Activated T-helper 2 cell treated with anti-CD3 and anti-CD28 coated beads, Interferon-gamma antibody, Interleukin-2, Interleukin-4, amounts not matched to agents 10 μg/mL and 5 μg/mL and 100 μg/mL, durations not matched to agents 14 hours and 24 hours and 36 hours (primary cell): ENCODE data around the gene GRM7. TPM values are rescaled to one million over a fixed set of nuclear protein-coding genes. Genes with fewer than 3 reads are reported as not detected.

ENCODE experiments used
- DNase-seq: peaks from one replicate; pipeline ENCODE4 v3.0.0; 2021; ENCODE audit warnings: low spot score
- H3K27ac Mint-ChIP-seq: one replicate; pipeline ENCODE4 v1.8.0; 2021; ENCODE audit warnings: mixed read lengths
- H3K27me3 Mint-ChIP-seq: one replicate; pipeline ENCODE4 v1.8.0; 2021; ENCODE audit warnings: low read depth, mixed read lengths
- H3K36me3 Mint-ChIP-seq: one replicate; pipeline ENCODE4 v1.8.0; 2021; ENCODE audit warnings: low read depth, mixed read lengths
- H3K4me1 Mint-ChIP-seq: one replicate; pipeline ENCODE4 v1.8.0; 2021; ENCODE audit warnings: low read depth, mixed read lengths
- H3K4me3 Mint-ChIP-seq: one replicate; pipeline ENCODE4 v1.8.0; 2021; ENCODE audit warnings: low read depth, mild to moderate bottlenecking, moderate library complexity, mixed read lengths
- H3K9me3 Mint-ChIP-seq: one replicate; pipeline ENCODE4 v1.8.0; 2021; ENCODE audit warnings: mixed read lengths
- intact Hi-C: fragments of 100-400 bp; cut with micrococcal nuclease; formaldehyde crosslinking; loops from one replicate; pipeline ENCODE4 v1.15.1; 2023
- total RNA-seq: library from RNA; stranded (reverse); gene quantifications from 2 replicates; pipeline ENCODE4 v1.2.3, GENCODE V29; 2022

Gene GRM7
- total RNA-seq, 1 donor from 2014 or later = not detected

DNA sequence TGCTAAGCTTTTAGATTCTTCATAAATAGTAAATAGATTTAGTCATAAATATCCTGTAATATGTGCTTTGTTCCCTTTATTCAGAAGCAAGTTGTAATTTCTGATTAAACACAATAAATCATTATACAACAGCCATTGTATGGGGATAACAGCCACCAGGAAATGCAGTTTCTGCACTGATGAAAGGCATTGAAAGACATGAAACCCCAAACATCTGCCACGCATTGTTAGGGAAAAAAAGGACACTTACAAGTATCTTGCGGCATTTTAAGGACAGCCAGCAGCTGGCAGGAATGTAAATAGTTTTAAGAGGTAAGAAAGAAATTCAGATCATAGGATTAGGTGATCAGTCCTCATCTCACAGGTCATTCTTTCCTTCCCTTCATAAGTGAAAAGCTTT, 839.6 kb downstream of the GRM7 start:
- H3K27ac Mint-ChIP-seq = no peak overlapping the region
- H3K4me3 Mint-ChIP-seq = no peak overlapping the region
- DNase-seq = no peak
- H3K9me3 Mint-ChIP-seq = no peaks in the 10 kb centered on the region
- intact Hi-C loops = no loop called here
- no peaks in the 10 kb centered on the region for H3K4me1 Mint-ChIP-seq
- H3K36me3 Mint-ChIP-seq = no peaks in the 10 kb centered on the region
- no peaks in the 10 kb centered on the region for H3K27me3 Mint-ChIP-seq

DNA sequence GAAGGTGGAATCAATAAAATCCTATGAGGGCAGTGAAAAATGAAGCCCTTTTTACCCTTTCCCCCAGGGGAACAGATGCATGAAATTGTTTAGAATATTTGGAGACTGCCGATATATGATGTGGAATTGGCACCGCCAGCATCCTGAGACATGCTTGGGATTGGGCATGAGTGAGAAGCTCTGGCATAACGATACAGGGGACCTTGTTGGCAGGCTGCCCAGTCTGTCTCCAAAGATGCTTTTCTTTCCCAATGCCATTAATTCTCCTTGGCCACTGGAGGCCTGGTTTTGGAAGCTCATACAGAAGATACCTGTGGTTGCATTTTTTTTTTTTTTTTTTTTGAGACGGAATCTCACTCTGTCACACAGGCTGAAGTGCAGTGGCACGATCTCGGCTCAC, 840.1 kb downstream of the GRM7 start:
- Mint-ChIP-seq H3K4me3 (no peak overlapping the region), H3K36me3 (no peaks in the 10 kb centered on the region), H3K27ac (no peak overlapping the region), H3K27me3 (no peaks in the 10 kb centered on the region), H3K4me1 (no peaks in the 10 kb centered on the region), H3K9me3 (no peaks in the 10 kb centered on the region)
- intact Hi-C loops = no loop called here
- no peak for DNase-seq

DNA sequence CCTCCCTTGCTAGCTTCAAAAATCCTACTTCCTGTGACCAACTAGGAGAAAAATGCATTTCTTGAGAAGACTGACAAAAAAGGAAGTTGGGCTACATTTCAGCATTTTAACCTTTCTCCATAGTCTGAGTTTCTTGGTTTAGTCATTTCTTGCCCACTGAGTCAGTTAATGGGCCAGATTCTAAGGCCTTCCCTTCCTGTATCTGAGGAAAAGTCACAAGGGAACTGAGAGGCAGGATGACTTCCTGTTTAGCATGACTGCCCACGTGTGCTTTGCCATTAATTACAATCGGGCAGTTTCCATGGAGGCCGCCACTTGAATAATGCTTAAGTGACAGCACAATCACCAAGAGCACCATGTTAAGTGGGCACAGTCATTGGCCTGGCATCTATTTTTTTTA, 846.3 kb downstream of the GRM7 start:
- no peak for DNase-seq
- no peaks in the 10 kb centered on the region for H3K4me1 Mint-ChIP-seq
- intact Hi-C loops = no loop called here
- no peak overlapping the region for H3K27ac Mint-ChIP-seq
- no peaks in the 10 kb centered on the region for H3K36me3 Mint-ChIP-seq
- peaks cover 2% of the 10 kb centered on the region for H3K9me3 Mint-ChIP-seq
- no peaks in the 10 kb centered on the region for H3K27me3 Mint-ChIP-seq
- H3K4me3 Mint-ChIP-seq = no peak overlapping the region

DNA sequence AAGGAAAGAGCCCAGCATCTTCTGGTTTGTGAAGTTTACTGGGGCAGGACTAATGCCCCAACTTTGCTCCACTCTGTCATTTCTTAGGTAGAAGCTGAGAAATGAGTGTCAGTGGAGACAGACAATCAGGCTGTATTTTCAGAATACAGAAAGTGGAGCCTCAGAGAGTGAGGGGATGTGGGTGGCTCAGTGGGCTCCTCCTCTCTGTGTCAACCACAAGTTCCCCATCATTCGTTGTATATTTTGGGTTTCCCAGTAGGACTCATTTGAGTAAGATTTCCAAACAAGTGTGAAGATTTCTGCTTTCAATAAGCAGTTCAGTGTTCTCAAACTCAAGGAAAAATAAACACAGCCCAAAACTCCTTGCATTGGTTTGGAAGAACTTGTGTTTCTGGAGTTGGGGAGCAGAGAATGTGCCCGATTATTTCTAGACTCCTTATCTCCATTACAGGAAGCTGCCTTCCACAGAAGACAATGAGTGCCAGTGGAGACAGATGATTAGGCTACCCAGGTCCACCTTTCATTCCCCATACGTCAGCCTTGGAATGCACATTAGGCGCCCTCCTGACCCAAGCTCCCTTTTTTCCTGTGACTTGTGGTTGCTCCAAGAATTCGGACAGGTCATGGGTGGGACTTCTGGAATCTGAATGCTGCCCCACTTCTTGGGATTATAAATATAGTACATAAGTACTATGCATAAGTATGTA, 848.6 kb downstream of the GRM7 start:
- H3K36me3 Mint-ChIP-seq = no peaks in the 10 kb centered on the region
- H3K27ac Mint-ChIP-seq = no peak overlapping the region
- H3K9me3 Mint-ChIP-seq = peaks cover 2% of the 10 kb centered on the region
- no peak for DNase-seq
- H3K27me3 Mint-ChIP-seq = no peaks in the 10 kb centered on the region
- H3K4me3 Mint-ChIP-seq = no peak overlapping the region
- intact Hi-C loops = no loop called here
- no peaks in the 10 kb centered on the region for H3K4me1 Mint-ChIP-seq

DNA sequence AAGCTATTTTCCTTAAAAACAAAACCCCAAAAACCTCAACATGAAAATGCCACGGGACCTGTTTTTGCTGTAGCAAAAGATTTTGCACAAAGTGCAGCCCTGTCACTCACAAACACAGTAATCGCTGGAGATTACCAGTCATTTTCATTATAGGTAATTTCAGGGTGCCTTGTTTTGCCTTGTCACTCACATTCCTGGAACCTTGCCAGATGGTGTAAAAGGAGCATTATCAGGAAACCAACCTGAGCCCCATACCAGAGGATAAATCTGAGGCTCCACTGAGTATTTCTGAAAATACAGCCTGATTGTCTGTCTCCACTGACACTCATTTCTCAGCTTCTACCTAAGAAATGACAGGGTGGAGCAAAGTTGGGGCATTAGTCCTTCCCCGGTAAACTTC, 849.4 kb downstream of the GRM7 start:
- no peak overlapping the region for H3K4me3 Mint-ChIP-seq
- H3K27me3 Mint-ChIP-seq = no peaks in the 10 kb centered on the region
- DNase-seq = no peak
- no peaks in the 10 kb centered on the region for H3K4me1 Mint-ChIP-seq
- H3K9me3 Mint-ChIP-seq = peaks cover 2% of the 10 kb centered on the region
- H3K36me3 Mint-ChIP-seq = no peaks in the 10 kb centered on the region
- H3K27ac Mint-ChIP-seq = no peak overlapping the region
- intact Hi-C loops = no loop called here

DNA sequence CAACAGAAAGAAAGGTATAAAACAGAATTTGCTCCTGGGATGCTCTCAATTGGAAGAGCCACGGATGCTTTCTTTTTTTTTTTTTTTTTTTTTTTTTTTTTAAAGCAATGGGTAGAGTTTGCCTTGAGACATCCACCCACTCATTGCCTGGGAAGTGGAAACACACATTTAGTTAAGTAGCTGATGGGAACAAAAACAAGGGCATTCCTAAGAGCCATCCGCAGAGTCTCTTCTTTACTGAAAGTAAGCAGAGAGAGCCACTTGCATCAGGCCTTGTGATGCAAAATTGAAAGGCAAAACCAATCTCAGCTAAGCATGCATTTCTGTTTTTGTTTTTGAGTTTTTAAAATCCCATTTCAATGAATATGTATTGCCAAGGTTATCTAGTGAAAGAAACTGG, 852.8 kb downstream of the GRM7 start:
- Mint-ChIP-seq H3K27ac (no peak overlapping the region), H3K4me1 (no peaks in the 10 kb centered on the region), H3K36me3 (no peaks in the 10 kb centered on the region), H3K27me3 (no peaks in the 10 kb centered on the region), H3K4me3 (no peak overlapping the region), H3K9me3 (no peaks in the 10 kb centered on the region)
- intact Hi-C loops = no loop called here
- no peak for DNase-seq

DNA sequence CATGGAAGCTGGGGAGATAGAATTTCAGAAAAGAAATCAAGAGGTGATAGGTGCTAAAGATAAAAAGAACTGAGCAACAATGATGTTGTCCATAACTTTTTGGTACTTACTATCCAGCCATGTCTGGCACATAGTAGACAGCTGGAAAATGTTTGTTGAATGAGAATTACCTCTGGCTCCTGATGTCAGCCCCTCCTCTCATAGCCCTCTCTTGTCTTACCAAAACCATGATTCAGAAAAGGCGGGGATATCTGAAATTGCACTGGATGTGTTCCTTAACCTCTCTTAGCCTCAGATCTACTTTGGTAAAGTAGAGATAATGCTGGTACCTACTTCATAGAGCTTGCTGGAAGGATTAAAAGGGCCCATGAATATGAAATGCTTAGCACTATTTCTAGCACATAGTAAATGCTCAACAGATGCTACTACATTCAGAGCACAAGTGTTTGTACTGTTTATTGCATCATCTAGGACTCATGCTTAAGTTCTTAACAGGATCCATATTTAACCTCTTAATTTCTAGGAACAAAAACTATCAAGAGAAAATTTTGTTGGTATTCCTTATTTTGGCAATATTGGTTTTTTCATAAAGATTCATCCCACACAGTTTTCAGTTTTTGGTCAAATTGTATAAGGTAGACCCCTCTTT, 859.9 kb downstream of the GRM7 start:
- H3K4me1 Mint-ChIP-seq = no peaks in the 10 kb centered on the region
- H3K36me3 Mint-ChIP-seq = no peaks in the 10 kb centered on the region
- peaks cover 5% of the 10 kb centered on the region for H3K9me3 Mint-ChIP-seq
- H3K27ac Mint-ChIP-seq = no peak overlapping the region
- no peak for DNase-seq
- intact Hi-C loops = no loop called here
- no peaks in the 10 kb centered on the region for H3K27me3 Mint-ChIP-seq
- no peak overlapping the region for H3K4me3 Mint-ChIP-seq

DNA sequence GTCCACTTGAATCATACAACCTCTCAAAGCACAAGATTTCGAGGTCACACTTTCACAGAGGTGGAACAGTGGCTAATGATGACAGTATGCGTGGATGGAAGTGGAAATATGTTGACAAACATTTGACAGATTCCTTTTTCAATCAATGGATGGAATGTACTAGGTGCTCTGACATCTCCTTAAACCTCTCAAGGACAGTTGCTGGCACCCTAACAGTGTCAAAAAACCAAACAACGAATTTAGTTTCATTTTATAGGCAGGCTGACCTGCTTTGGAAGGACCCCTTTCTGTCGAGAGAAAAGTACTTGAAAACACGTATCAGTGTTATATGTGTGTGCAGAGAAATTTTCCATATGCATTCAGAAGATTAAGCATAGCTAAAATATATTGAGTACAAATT, 861.0 kb downstream of the GRM7 start:
- Mint-ChIP-seq H3K4me3 (no peak overlapping the region), H3K9me3 (peaks cover 5% of the 10 kb centered on the region), H3K27me3 (no peaks in the 10 kb centered on the region), H3K27ac (no peak overlapping the region), H3K4me1 (no peaks in the 10 kb centered on the region), H3K36me3 (no peaks in the 10 kb centered on the region)
- DNase-seq = no peak
- intact Hi-C loops = no loop called here

DNA sequence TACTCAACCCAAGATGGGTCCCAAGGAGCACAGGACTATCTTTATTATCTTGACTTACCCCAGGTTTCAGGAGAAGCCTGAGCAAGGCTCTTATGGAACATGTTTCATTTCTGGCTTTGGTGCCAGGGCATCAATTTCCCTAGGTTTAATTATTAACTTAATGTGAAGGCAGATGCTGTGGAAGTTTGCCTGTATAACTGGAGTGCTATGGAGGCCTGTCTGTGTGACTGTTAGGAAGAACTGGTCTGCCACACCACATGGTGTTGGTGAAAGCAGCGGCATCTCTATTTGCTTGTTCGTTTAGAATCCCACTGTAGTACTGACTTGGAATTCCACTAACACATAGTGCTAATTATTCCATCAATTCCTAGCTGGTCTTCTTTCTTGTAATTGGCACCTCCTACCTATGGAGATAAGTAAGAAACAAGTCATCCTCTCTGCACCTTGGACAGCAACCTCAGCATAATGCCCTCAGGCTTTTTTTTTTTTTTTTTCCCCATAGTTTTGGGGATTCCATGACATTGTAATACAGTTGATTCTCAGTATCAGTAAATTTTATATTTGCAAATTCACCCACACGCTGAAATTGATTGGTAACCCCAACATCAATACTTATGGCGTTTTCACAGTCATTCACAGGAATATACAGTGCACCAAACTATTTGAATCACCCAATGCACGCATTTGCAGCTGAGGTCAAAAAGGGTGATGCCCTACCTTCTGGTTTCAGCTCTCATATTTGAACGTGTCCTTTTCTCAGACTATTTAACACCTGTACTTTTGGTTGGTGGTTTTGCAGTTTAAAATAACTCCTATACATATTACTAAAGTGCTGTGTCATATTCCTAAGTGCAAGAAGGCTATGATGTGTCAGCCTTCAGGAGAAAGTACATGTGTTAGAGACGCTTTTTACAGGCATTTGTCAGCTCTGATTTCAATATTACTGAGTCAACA, 867.9 kb downstream of the GRM7 start:
- DNase-seq = no peak
- Mint-ChIP-seq H3K4me1 (no peaks in the 10 kb centered on the region), H3K9me3 (peaks cover 5% of the 10 kb centered on the region), H3K4me3 (no peak overlapping the region), H3K27me3 (no peaks in the 10 kb centered on the region), H3K27ac (no peak overlapping the region), H3K36me3 (no peaks in the 10 kb centered on the region)
- intact Hi-C loops = no loop called here

DNA sequence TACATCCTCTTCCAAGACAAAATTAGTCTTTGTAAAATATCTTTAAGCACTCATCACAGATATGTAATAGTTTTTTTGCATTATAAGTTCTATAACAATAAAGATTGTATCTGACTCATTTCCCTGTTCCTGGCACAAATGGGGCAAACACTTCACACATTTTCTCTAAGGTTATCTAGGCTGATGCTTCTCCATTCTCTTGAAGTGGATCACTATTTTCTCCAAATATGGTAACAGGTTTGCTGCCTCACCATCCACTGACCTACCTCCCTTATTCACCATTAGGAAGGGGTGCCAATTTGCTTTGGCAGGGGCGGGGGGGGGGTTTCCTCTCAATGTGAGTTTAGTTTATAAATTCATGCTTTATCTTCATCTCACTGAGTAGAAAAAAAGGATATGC, 873.0 kb downstream of the GRM7 start:
- H3K27me3 Mint-ChIP-seq = no peaks in the 10 kb centered on the region

DNA sequence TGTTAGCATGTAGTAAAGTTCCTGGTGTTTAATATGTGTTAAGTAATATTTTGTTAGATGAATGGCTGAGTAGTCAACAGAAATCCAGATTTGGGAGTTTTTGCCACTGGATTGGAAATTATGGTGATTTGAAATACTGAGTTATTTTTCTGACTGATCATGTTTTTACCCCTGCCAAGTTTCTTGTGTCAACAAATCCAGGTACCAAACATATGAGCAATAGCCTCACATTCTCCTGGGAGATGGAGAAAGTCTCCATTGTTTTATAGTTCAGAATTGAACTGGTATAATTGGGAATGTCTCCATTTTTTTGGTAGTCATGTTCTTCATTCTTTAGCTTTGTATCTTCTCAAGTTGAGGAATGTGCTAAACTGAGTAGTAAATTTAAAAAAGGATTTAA, 873.5 kb downstream of the GRM7 start:
- no peak overlapping the region for H3K4me3 Mint-ChIP-seq
- intact Hi-C loops = no loop called here
- H3K9me3 Mint-ChIP-seq = no peaks in the 10 kb centered on the region
- H3K27me3 Mint-ChIP-seq = no peaks in the 10 kb centered on the region
- H3K36me3 Mint-ChIP-seq = no peaks in the 10 kb centered on the region
- no peak for DNase-seq
- H3K4me1 Mint-ChIP-seq = no peaks in the 10 kb centered on the region
- H3K27ac Mint-ChIP-seq = no peak overlapping the region

More for the DNA sequence above, 873.0 kb downstream of the GRM7 start:
- no peak for DNase-seq
- Mint-ChIP-seq H3K27ac (no peak overlapping the region), H3K9me3 (no peaks in the 10 kb centered on the region), H3K4me3 (no peak overlapping the region), H3K4me1 (no peaks in the 10 kb centered on the region), H3K36me3 (no peaks in the 10 kb centered on the region)
- intact Hi-C loops = no loop called here

DNA sequence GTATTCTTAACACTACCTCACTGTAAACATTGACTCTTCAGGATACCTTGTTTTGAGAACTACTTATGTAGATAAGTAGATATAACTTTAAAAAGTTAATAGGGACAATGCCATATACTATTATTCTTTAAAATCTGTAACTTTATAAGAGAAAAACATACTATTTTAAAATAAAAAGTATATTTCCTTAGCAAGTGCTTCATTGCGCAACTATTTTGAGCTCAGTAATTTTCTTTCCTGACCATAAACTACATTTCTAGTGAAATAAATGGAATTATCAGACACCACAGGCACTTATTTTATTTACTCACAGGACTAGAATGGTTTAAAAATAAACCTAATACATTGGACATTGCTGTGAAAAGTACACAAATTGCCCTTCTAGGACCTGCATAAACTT, 876.3 kb downstream of the GRM7 start:
- H3K4me1 Mint-ChIP-seq = no peaks in the 10 kb centered on the region
- H3K9me3 Mint-ChIP-seq = no peaks in the 10 kb centered on the region
- H3K27ac Mint-ChIP-seq = no peak overlapping the region
- no peaks in the 10 kb centered on the region for H3K27me3 Mint-ChIP-seq
- no peak overlapping the region for H3K4me3 Mint-ChIP-seq
- intact Hi-C loops = no loop called here
- H3K36me3 Mint-ChIP-seq = no peaks in the 10 kb centered on the region
- no peak for DNase-seq

DNA sequence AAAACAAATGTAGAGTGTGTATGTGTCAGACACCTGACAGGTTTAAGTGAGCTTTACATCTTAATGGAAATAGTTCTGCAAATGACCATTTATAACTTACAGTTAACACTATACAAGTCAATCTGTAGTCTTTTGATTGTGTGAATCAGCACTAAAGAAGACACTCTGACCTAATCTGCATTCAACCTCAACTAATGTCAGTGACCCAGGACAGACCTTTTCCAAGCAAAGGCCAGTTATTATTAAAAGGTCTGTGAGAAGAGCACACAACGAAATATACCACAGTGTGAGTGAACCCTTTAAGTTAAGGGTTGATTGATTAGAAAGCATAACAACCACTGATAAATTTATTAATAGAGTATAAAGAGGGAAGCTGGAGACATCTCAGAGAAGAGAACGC, 878.8 kb downstream of the GRM7 start:
- intact Hi-C loops = no loop called here

More for the DNA sequence above, 878.8 kb downstream of the GRM7 start:
- Mint-ChIP-seq H3K36me3 (no peaks in the 10 kb centered on the region), H3K27ac (no peak overlapping the region), H3K4me3 (no peak overlapping the region), H3K27me3 (no peaks in the 10 kb centered on the region), H3K9me3 (no peaks in the 10 kb centered on the region), H3K4me1 (no peaks in the 10 kb centered on the region)
- no peak for DNase-seq
